Spleen (tissue), 7 donors: ENCODE measurements around the gene PDGFA.

Experiments used
- POLR2A ChIP-seq, 3 donors: fragments of 450-650 bp; IDR thresholded peaks; one replicate each; pipeline ENCODE4 v1.5.1; 2017; ENCODE audit warnings: antibody characterized with exemption in 3 of 3, mild to moderate bottlenecking in 1 of 3
- POLR2AphosphoS5 ChIP-seq, 3 donors: sonication (generic); formaldehyde crosslinking; IDR thresholded peaks; one replicate each; pipeline ENCODE4 v1.5.1; 2017; ENCODE audit warnings: antibody characterized with exemption in 3 of 3
- TF ChIP-seq, protein P1 (sequence below), 11 experiments: fragments of 200-600 bp in 7 of 11; fragments of 450-650 bp in 4 of 11; sonication (generic) in 4 of 11; IDR thresholded peaks in 8 of 11; conservative IDR thresholded peaks in 3 of 11; 1 replicate in 7 of 11; 2 replicates in 4 of 11; pipeline versions ENCODE4 v1.4.0 to v1.8.0; 2016 to 2021; ENCODE audit warnings: antibody characterized with exemption in 11 of 11, inconsistent platforms in 4 of 11, mild to moderate bottlenecking in 1 of 11
- donor health status: DM: no; HTN: no; CAD: no; lungs with moderate emphysema.
- donor health status: DM: no; HTN: no; CAD: no.
- donor health status: DM: no; HTN: no; CAD: no.

DNA sequence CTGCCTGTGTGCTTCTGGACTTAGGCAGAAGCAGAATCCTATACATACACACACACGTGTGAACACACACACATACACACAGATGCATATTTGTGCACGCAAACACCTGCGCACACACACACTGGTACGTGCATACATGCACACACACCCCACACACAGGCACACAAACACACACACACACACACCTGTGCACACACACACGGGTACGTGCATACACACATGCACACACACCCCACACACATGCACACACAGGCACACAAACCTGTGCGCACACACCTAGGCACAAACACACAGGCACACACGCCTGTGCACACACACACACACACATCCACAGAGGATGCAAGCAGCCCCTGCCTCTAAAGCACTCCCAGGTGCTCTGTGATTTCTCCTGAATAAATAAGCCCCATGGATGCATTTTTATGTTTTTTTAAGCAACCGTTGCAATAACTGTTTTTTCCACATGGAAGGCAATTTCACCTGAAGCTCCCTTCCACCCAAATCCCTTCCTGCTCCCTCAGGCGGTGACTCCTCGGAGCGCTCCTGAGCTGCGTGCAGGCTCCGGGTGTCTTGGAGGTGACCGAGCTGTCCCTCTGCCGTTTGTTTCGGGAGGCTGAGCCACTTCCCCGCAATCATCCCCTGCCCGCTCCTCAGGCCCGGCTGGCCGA lies 41.5 kb upstream of the PDGFA start:
- TF ChIP-seq, protein P1, sequence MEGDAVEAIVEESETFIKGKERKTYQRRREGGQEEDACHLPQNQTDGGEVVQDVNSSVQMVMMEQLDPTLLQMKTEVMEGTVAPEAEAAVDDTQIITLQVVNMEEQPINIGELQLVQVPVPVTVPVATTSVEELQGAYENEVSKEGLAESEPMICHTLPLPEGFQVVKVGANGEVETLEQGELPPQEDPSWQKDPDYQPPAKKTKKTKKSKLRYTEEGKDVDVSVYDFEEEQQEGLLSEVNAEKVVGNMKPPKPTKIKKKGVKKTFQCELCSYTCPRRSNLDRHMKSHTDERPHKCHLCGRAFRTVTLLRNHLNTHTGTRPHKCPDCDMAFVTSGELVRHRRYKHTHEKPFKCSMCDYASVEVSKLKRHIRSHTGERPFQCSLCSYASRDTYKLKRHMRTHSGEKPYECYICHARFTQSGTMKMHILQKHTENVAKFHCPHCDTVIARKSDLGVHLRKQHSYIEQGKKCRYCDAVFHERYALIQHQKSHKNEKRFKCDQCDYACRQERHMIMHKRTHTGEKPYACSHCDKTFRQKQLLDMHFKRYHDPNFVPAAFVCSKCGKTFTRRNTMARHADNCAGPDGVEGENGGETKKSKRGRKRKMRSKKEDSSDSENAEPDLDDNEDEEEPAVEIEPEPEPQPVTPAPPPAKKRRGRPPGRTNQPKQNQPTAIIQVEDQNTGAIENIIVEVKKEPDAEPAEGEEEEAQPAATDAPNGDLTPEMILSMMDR (IDR thresholded peaks at IDR 0.05 in 8 of 11, conservative IDR thresholded peaks at IDR 0.05 in 3 of 11), result peak in 1 of 11 experiments; percentile 11
- TF ChIP-seq POLR2AphosphoS5 (IDR thresholded peaks at IDR 0.05) (no peak), POLR2A (IDR thresholded peaks at IDR 0.05) (no peak)
